Mononuclear cell (primary cell): ENCODE measurements around the gene ELOVL7. TPM values are rescaled to one million over a fixed set of nuclear protein-coding genes. Genes with fewer than 3 reads are reported as not detected.
"Not testable (repeated sequence)": the region's sequence is repeated elsewhere in the genome, so short reads cannot be mapped to it uniquely, and the experiment has no call there.

Experiments
- H3K27me3 ChIP-seq: 2 replicates; pipeline ENCODE4 v1.6.0; 2011; ENCODE audit warnings: low read length, control low read depth; ENCODE audit not compliant: insufficient read depth
- H3K4me1 ChIP-seq: 2 replicates; pipeline ENCODE4 v1.5.1; 2011; ENCODE audit warnings: mild to moderate bottlenecking, low read length, control low read depth; ENCODE audit not compliant: insufficient read depth
- H3K4me3 ChIP-seq: 2 replicates; pipeline ENCODE4 v1.5.1; 2011; ENCODE audit warnings: mild to moderate bottlenecking, low read length, moderate library complexity
- H3K9me3 ChIP-seq: 2 replicates; pipeline ENCODE4 v1.5.1; 2011; ENCODE audit warnings: low read depth, mild to moderate bottlenecking, control low read depth, low read length
- total RNA-seq: library from RNA; depleted of rRNA; stranded (reverse); fragments of >200 nt; gene quantifications from one replicate; pipeline ENCODE4 v1.2.3, GENCODE V29; 2012

Gene ELOVL7
- total RNA-seq, 1 donor: 23.2 TPM

GRCh38 chr5:60724126-60724525 lies 119.9 kb downstream of the ELOVL7 start:
- Histone ChIP-seq H3K4me3 (no peak overlapping the region), H3K27me3 (no peaks in the 10 kb centered on the region), H3K9me3 (no peaks in the 10 kb centered on the region), H3K4me1 (no peaks in the 10 kb centered on the region)

GRCh38 chr5:60722416-60722815 lies 121.7 kb downstream of the ELOVL7 start:
- Histone ChIP-seq H3K4me3 (no peak overlapping the region), H3K9me3 (no peaks in the 10 kb centered on the region), H3K4me1 (no peaks in the 10 kb centered on the region), H3K27me3 (no peaks in the 10 kb centered on the region)

GRCh38 chr5:60719329-60719728 lies 124.7 kb downstream of the ELOVL7 start:
- no peaks in the 10 kb centered on the region for H3K4me1 ChIP-seq
- no peaks in the 10 kb centered on the region for H3K27me3 ChIP-seq
- no peak overlapping the region for H3K4me3 ChIP-seq
- H3K9me3 ChIP-seq: no peaks in the 10 kb centered on the region

GRCh38 chr5:60718166-60718892 lies 125.7 kb downstream of the ELOVL7 start:
- Histone ChIP-seq H3K9me3 (no peaks in the 10 kb centered on the region), H3K4me3 (no peak overlapping the region), H3K4me1 (no peaks in the 10 kb centered on the region), H3K27me3 (no peaks in the 10 kb centered on the region)

GRCh38 chr5:60715201-60715928 lies 128.7 kb downstream of the ELOVL7 start:
- not testable (repeated sequence) for H3K27me3 ChIP-seq, H3K9me3 ChIP-seq, H3K4me1 ChIP-seq, H3K4me3 ChIP-seq

GRCh38 chr5:60712950-60713349 lies 131.1 kb downstream of the ELOVL7 start:
- H3K9me3 ChIP-seq: no peaks in the 10 kb centered on the region
- no peaks in the 10 kb centered on the region for H3K4me1 ChIP-seq
- H3K27me3 ChIP-seq: no peaks in the 10 kb centered on the region
- H3K4me3 ChIP-seq: no peak overlapping the region

GRCh38 chr5:60711892-60712291 lies 132.2 kb downstream of the ELOVL7 start:
- H3K27me3 ChIP-seq, H3K4me3 ChIP-seq, H3K9me3 ChIP-seq, H3K4me1 ChIP-seq: not testable (repeated sequence)

- Histone ChIP-seq H3K4me1 (no peaks in the 10 kb centered on the region), H3K27me3 (no peaks in the 10 kb centered on the region), H3K9me3 (no peaks in the 10 kb centered on the region), H3K4me3 (no peak overlapping the region)
Observed at GRCh38 chr5:60710362-60710761, 133.7 kb downstream of the ELOVL7 start.

GRCh38 chr5:60705144-60705543 lies 138.9 kb downstream of the ELOVL7 start:
- no peaks in the 10 kb centered on the region for H3K9me3 ChIP-seq
- H3K4me3 ChIP-seq: no peak overlapping the region
- H3K27me3 ChIP-seq: no peaks in the 10 kb centered on the region
- H3K4me1 ChIP-seq: peaks cover 15% of the 10 kb centered on the region

GRCh38 chr5:60703944-60704343 lies 140.1 kb downstream of the ELOVL7 start:
- Histone ChIP-seq H3K9me3 (no peaks in the 10 kb centered on the region), H3K27me3 (no peaks in the 10 kb centered on the region), H3K4me1 (peaks cover 20% of the 10 kb centered on the region), H3K4me3 (no peak overlapping the region)

Other genes starting within 250 kb of the ELOVL7 start
- gene DEPDC1B, start 144.1 kb downstream of the ELOVL7 start, total RNA-seq: 0.63 TPM
- gene ERCC8, start 100.8 kb upstream of the ELOVL7 start, total RNA-seq: 15.6 TPM
- gene NDUFAF2, start 100.9 kb upstream of the ELOVL7 start, total RNA-seq: 5.7 TPM